Activated naive CD4-positive, alpha-beta T cell treated with anti-CD3 and anti-CD28 coated beads for 36 hours (primary cell): ENCODE data around the gene NMS. TPM values are rescaled to one million over a fixed set of nuclear protein-coding genes. Genes with fewer than 3 reads are reported as not detected.

Source experiments
- CTCF ChIA-PET: fragments of 350-600 bp; sonication (Branson Sonifier 250); formaldehyde crosslinking; loops from one replicate; lab custom pipeline; 2021; ENCODE audit warnings: antibody characterized with exemption; lab: Charles Lee
- DNase-seq: peaks from one replicate; pipeline ENCODE4 v3.0.0-alpha.2; 2020
- H3K27ac Mint-ChIP-seq: one replicate; pipeline ENCODE4 v1.8.0; 2021; ENCODE audit warnings: mild to moderate bottlenecking, mixed read lengths
- H3K27me3 Mint-ChIP-seq: one replicate; pipeline ENCODE4 v1.8.0; 2021; ENCODE audit warnings: low read depth, mixed read lengths
- H3K36me3 Mint-ChIP-seq: one replicate; pipeline ENCODE4 v1.8.0; 2021; ENCODE audit warnings: low read depth, mixed read lengths
- H3K4me1 Mint-ChIP-seq: one replicate; pipeline ENCODE4 v1.8.0; 2021; ENCODE audit warnings: low read depth, mixed read lengths
- H3K4me3 Mint-ChIP-seq: one replicate; pipeline ENCODE4 v1.8.0; 2021; ENCODE audit warnings: mild to moderate bottlenecking, moderate library complexity, mixed read lengths
- H3K9me3 Mint-ChIP-seq: one replicate; pipeline ENCODE4 v1.8.0; 2021; ENCODE audit warnings: mixed read lengths
- intact Hi-C: fragments of 100-400 bp; cut with micrococcal nuclease; formaldehyde crosslinking; loops from one replicate; pipeline ENCODE4 v1.15.1; 2023
- total RNA-seq, 2 experiments: library from RNA; stranded (reverse); gene quantifications; one replicate each; pipeline ENCODE4 v1.2.3, GENCODE V29; 2021

NMS gene
- total RNA-seq, 2 experiments from 2014 or later, result not detected

- no peak overlapping the region for H3K27ac Mint-ChIP-seq
- H3K4me3 Mint-ChIP-seq, result no peak overlapping the region
- H3K27me3 Mint-ChIP-seq, result peaks cover 4% of the 10 kb centered on the region
- intact Hi-C loops, result no loop called here
- H3K4me1 Mint-ChIP-seq, result no peaks in the 10 kb centered on the region
- no peak for DNase-seq
- H3K36me3 Mint-ChIP-seq, result no peaks in the 10 kb centered on the region
- CTCF ChIA-PET, result no interaction called here
- H3K9me3 Mint-ChIP-seq, result peaks cover 4% of the 10 kb centered on the region
Observed at GRCh38 chr2:100494712-100495111, 24.4 kb downstream of the NMS start.

GRCh38 chr2:100502782-100503181, 32.5 kb downstream of the NMS start:
- peaks cover 5% of the 10 kb centered on the region for H3K27me3 Mint-ChIP-seq
- no peaks in the 10 kb centered on the region for H3K4me1 Mint-ChIP-seq
- DNase-seq, result no peak
- peaks cover 19% of the 10 kb centered on the region for H3K9me3 Mint-ChIP-seq
- intact Hi-C loops, result no loop called here
- peaks cover 1% of the 10 kb centered on the region for H3K36me3 Mint-ChIP-seq
- no peak overlapping the region for H3K4me3 Mint-ChIP-seq
- CTCF ChIA-PET, result no interaction called here
- H3K27ac Mint-ChIP-seq, result no peak overlapping the region

- DNase-seq, result no peak
- H3K27ac Mint-ChIP-seq, result no peak overlapping the region
- H3K36me3 Mint-ChIP-seq, result peaks cover 5% of the 10 kb centered on the region
- peaks cover 25% of the 10 kb centered on the region for H3K9me3 Mint-ChIP-seq
- peaks cover 5% of the 10 kb centered on the region for H3K27me3 Mint-ChIP-seq
- no peak overlapping the region for H3K4me3 Mint-ChIP-seq
- H3K4me1 Mint-ChIP-seq, result no peaks in the 10 kb centered on the region
- CTCF ChIA-PET, result no interaction called here
- intact Hi-C loops, result no loop called here
Observed at GRCh38 chr2:100504542-100504941, 34.3 kb downstream of the NMS start.

GRCh38 chr2:100509066-100509465, 38.8 kb downstream of the NMS start:
- Mint-ChIP-seq H3K9me3 (peaks cover 18% of the 10 kb centered on the region), H3K4me3 (no peak overlapping the region), H3K27me3 (no peaks in the 10 kb centered on the region), H3K4me1 (peaks cover 2% of the 10 kb centered on the region), H3K36me3 (peaks cover 3% of the 10 kb centered on the region), H3K27ac (no peak overlapping the region)
- CTCF ChIA-PET, result interaction anchor here (1.6 kb wide), 1 partner anchor 9 kb away, joined by 3 read pairs; no protein-coding TSS in a partner anchor
- intact Hi-C loops, result no loop called here
- DNase-seq, result no peak

GRCh38 chr2:100513650-100514049, 43.4 kb downstream of the NMS start:
- no peaks in the 10 kb centered on the region for H3K27me3 Mint-ChIP-seq
- intact Hi-C loops, result no loop called here
- no peak for DNase-seq
- no peak overlapping the region for H3K27ac Mint-ChIP-seq
- peaks cover 2% of the 10 kb centered on the region for H3K9me3 Mint-ChIP-seq
- peaks cover 2% of the 10 kb centered on the region for H3K4me1 Mint-ChIP-seq
- CTCF ChIA-PET, result no interaction called here
- H3K36me3 Mint-ChIP-seq, result peaks cover under 1% of the 10 kb centered on the region
- no peak overlapping the region for H3K4me3 Mint-ChIP-seq

GRCh38 chr2:100517556-100517955, 47.3 kb downstream of the NMS start:
- CTCF ChIA-PET, result interaction anchor here (0.5 to 1.0 kb wide), 2 partner anchors 255 to 449 kb away, joined by 3 to 4 read pairs; no protein-coding TSS in a partner anchor
- intact Hi-C loops, result no loop called here
- peaks cover 2% of the 10 kb centered on the region for H3K4me1 Mint-ChIP-seq

GRCh38 chr2:100518801-100519200, 48.5 kb downstream of the NMS start:
- Mint-ChIP-seq H3K4me3 (no peak overlapping the region), H3K4me1 (peaks cover under 1% of the 10 kb centered on the region), H3K27me3 (no peaks in the 10 kb centered on the region), H3K9me3 (peaks cover 1% of the 10 kb centered on the region), H3K27ac (no peak overlapping the region), H3K36me3 (no peaks in the 10 kb centered on the region)
- no peak for DNase-seq
- CTCF ChIA-PET, result no interaction called here
- intact Hi-C loops, result no loop called here

More at GRCh38 chr2:100517556-100517955, 47.3 kb downstream of the NMS start:
- Mint-ChIP-seq H3K9me3 (peaks cover 1% of the 10 kb centered on the region), H3K27ac (no peak overlapping the region), H3K27me3 (no peaks in the 10 kb centered on the region), H3K36me3 (no peaks in the 10 kb centered on the region), H3K4me3 (no peak overlapping the region)
- DNase-seq, result no peak

GRCh38 chr2:100520224-100520623, 49.9 kb downstream of the NMS start:
- Mint-ChIP-seq H3K27me3 (no peaks in the 10 kb centered on the region), H3K9me3 (peaks cover 1% of the 10 kb centered on the region), H3K4me1 (no peaks in the 10 kb centered on the region), H3K4me3 (no peak overlapping the region), H3K27ac (no peak overlapping the region), H3K36me3 (no peaks in the 10 kb centered on the region)
- intact Hi-C loops, result no loop called here
- no peak for DNase-seq
- CTCF ChIA-PET, result no interaction called here

- Mint-ChIP-seq H3K27ac (no peak overlapping the region), H3K36me3 (no peaks in the 10 kb centered on the region), H3K27me3 (no peaks in the 10 kb centered on the region), H3K4me1 (no peaks in the 10 kb centered on the region), H3K9me3 (peaks cover 1% of the 10 kb centered on the region), H3K4me3 (no peak overlapping the region)
- CTCF ChIA-PET, result no interaction called here
- intact Hi-C loops, result no loop called here
- no peak for DNase-seq
Observed at GRCh38 chr2:100522430-100522829, 52.1 kb downstream of the NMS start.

GRCh38 chr2:100524331-100524730, 54.0 kb downstream of the NMS start:
- intact Hi-C loops, result no loop called here
- Mint-ChIP-seq H3K27ac (no peak overlapping the region), H3K9me3 (peaks cover 1% of the 10 kb centered on the region), H3K36me3 (no peaks in the 10 kb centered on the region), H3K4me1 (no peaks in the 10 kb centered on the region), H3K27me3 (no peaks in the 10 kb centered on the region), H3K4me3 (no peak overlapping the region)
- DNase-seq, result no peak
- CTCF ChIA-PET, result no interaction called here

GRCh38 chr2:100526868-100527267, 56.6 kb downstream of the NMS start:
- H3K27me3 Mint-ChIP-seq, result no peaks in the 10 kb centered on the region
- no peaks in the 10 kb centered on the region for H3K9me3 Mint-ChIP-seq
- no peaks in the 10 kb centered on the region for H3K4me1 Mint-ChIP-seq
- H3K4me3 Mint-ChIP-seq, result no peak overlapping the region
- H3K36me3 Mint-ChIP-seq, result no peaks in the 10 kb centered on the region
- CTCF ChIA-PET, result no interaction called here
- H3K27ac Mint-ChIP-seq, result no peak overlapping the region
- DNase-seq, result no peak
- intact Hi-C loops, result no loop called here

GRCh38 chr2:100527440-100528015, 57.2 kb downstream of the NMS start:
- no peak overlapping the region for H3K27ac Mint-ChIP-seq
- intact Hi-C loops, result no loop called here

GRCh38 chr2:100529176-100529575, 58.9 kb downstream of the NMS start:
- DNase-seq, result no peak
- Mint-ChIP-seq H3K27ac (no peak overlapping the region), H3K27me3 (no peaks in the 10 kb centered on the region), H3K36me3 (no peaks in the 10 kb centered on the region), H3K4me3 (no peak overlapping the region), H3K9me3 (no peaks in the 10 kb centered on the region), H3K4me1 (no peaks in the 10 kb centered on the region)
- intact Hi-C loops, result no loop called here
- CTCF ChIA-PET, result no interaction called here

More at GRCh38 chr2:100527440-100528015, 57.2 kb downstream of the NMS start:
- no peaks in the 10 kb centered on the region for H3K9me3 Mint-ChIP-seq
- CTCF ChIA-PET, result no interaction called here
- H3K36me3 Mint-ChIP-seq, result no peaks in the 10 kb centered on the region
- no peaks in the 10 kb centered on the region for H3K27me3 Mint-ChIP-seq
- no peaks in the 10 kb centered on the region for H3K4me1 Mint-ChIP-seq
- no peak overlapping the region for H3K4me3 Mint-ChIP-seq
- DNase-seq, result no peak
